Measurements from ENCODE around the gene CABP1.
A peak's percentile ranks its signal among the peaks of the same experiment; 100 is the strongest.
"Not testable (repeated sequence)": the region's sequence is repeated elsewhere in the genome, so short reads cannot be mapped to it uniquely, and the experiment has no call there.

The CABP1 gene

GRCh38 chr12:120668868-120669840, 28.7 kb downstream of the CABP1 start:
- no peak for DNase-seq

- DNase-seq = not testable (repeated sequence)
Observed at GRCh38 chr12:120670237-120670636, 29.8 kb downstream of the CABP1 start.

GRCh38 chr12:120670667-120671066, 30.2 kb downstream of the CABP1 start:
- DNase-seq = no peak

- no peak for DNase-seq
Observed at GRCh38 chr12:120674097-120674636, 33.7 kb downstream of the CABP1 start.

GRCh38 chr12:120677765-120678473, 37.5 kb downstream of the CABP1 start:
- DNase-seq = no peak

- no peak for DNase-seq
Observed at GRCh38 chr12:120678572-120678971, 38.1 kb downstream of the CABP1 start.

- no peak for DNase-seq
Observed at GRCh38 chr12:120680165-120680738, 39.8 kb downstream of the CABP1 start.

- no peak for DNase-seq
Observed at GRCh38 chr12:120684523-120684932, 44.1 kb downstream of the CABP1 start.

- no peak for DNase-seq
Observed at GRCh38 chr12:120685522-120685921, 45.1 kb downstream of the CABP1 start.

- DNase-seq = peak; percentile 94
Observed at GRCh38 chr12:120686151-120686689, 45.8 kb downstream of the CABP1 start.

- DNase-seq = peak; percentile 99
Observed at GRCh38 chr12:120686690-120687577, 46.5 kb downstream of the CABP1 start, which contains the start of gene MLEC. MLEC (plus strand) TSS chr12:120687149; CDS start chr12:120687297, 148 bp downstream.

GRCh38 chr12:120687578-120688289, 47.3 kb downstream of the CABP1 start:
- DNase-seq = no peak

GRCh38 chr12:120688527-120689071, 48.2 kb downstream of the CABP1 start:
- DNase-seq = no peak

GRCh38 chr12:120689397-120690082, 49.1 kb downstream of the CABP1 start:
- DNase-seq = no peak

GRCh38 chr12:120690083-120690450, 49.6 kb downstream of the CABP1 start:
- DNase-seq = no peak

GRCh38 chr12:120690978-120691377, 50.6 kb downstream of the CABP1 start:
- no peak for DNase-seq

- DNase-seq = no peak
Observed at GRCh38 chr12:120692524-120693033, 52.2 kb downstream of the CABP1 start.

GRCh38 chr12:120693848-120694247, 53.4 kb downstream of the CABP1 start:
- no peak for DNase-seq

- DNase-seq = no peak
Observed at GRCh38 chr12:120696626-120697025, 56.2 kb downstream of the CABP1 start.

- no peak for DNase-seq
Observed at GRCh38 chr12:120697344-120697743, 56.9 kb downstream of the CABP1 start.
